ENCODE data around the gene HDGFL2.

DNA sequence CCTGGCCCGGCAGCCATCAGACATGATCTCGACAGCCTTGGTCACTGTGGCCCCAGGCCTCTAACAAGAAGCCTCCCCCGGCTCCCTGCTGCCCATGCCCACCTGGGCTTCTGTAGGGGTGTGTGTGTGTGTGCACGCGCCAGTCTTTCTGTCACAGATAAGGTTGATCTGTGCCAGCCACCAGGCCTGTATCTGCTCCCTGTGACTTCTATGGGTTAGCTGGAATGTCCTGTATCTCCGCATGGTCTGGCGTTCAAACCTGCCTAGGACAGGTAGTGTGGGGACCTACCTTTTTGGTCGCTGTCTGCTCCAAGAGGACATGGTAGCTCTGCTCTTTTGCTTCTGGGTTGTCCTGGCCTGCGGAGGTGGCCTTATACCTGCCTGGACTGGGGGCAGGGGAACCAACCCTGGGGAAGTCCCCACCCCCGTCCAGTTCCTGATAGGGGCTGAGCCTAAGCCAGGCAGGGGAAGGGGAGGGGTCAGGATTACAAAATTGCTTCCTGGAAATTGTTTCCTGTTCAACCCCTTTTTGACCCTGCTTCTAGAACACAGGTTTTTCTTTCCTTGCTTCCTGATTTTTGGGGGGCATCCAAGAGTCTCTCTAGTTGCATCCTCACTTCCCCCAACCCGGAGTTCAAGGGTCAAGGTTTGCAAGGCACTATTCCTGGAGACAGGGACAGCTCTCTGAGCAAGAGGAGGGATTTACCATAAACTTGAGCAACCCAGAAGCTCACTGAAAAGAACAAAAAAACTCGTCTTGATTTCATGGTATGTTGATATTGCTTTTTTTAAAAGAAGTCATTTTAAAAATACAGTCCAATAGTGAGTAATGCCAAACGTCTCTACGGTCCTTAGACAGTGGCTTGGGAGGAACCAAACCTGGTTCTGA is 67.8 kb downstream of the HDGFL2 start, which contains the start of gene LRG1:
- TF ChIP-seq POLR2A (IDR thresholded peaks at IDR 0.05) (peak; percentile 91), POLR2AphosphoS5 (IDR thresholded peaks at IDR 0.05) (peak; percentile 76)
- TF ChIP-seq, protein P1, sequence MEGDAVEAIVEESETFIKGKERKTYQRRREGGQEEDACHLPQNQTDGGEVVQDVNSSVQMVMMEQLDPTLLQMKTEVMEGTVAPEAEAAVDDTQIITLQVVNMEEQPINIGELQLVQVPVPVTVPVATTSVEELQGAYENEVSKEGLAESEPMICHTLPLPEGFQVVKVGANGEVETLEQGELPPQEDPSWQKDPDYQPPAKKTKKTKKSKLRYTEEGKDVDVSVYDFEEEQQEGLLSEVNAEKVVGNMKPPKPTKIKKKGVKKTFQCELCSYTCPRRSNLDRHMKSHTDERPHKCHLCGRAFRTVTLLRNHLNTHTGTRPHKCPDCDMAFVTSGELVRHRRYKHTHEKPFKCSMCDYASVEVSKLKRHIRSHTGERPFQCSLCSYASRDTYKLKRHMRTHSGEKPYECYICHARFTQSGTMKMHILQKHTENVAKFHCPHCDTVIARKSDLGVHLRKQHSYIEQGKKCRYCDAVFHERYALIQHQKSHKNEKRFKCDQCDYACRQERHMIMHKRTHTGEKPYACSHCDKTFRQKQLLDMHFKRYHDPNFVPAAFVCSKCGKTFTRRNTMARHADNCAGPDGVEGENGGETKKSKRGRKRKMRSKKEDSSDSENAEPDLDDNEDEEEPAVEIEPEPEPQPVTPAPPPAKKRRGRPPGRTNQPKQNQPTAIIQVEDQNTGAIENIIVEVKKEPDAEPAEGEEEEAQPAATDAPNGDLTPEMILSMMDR (IDR thresholded peaks at IDR 0.05): no peak

Measured in prostate gland (tissue), 2 donors.